OCI-LY7 (cell line): ENCODE results near the gene EXD2. TPM values are rescaled to one million over a fixed set of nuclear protein-coding genes. Genes with fewer than 3 reads are reported as not detected.

Source experiments
- BruUV-seq: library from RNA; stranded (reverse); fragments of 400-500 nt; replicated peaks from 2 replicates; lab custom pipeline; 2021; lab: Mats Ljungman, UMichigan
- CTCF ChIA-PET: fragments of 300-600 bp; sonication (Branson Sonifier 250); formaldehyde crosslinking; loops from one replicate; lab custom pipeline; 2022; ENCODE audit warnings: antibody characterized with exemption; ENCODE audit not compliant: unreplicated experiment; lab: Charles Lee
- POLR2A ChIA-PET: fragments of 300-600 bp; sonication (Branson Sonifier 250); formaldehyde crosslinking; loops from one replicate; lab custom pipeline; 2022; ENCODE audit warnings: antibody characterized with exemption; lab: Charles Lee
- DNase-seq: peaks from one replicate; pipeline ENCODE4 v3.0.0-alpha.2; 2015; ENCODE audit warnings: low spot score
- H2AFZ ChIP-seq: fragments of 200-600 bp; sonication (generic), shearing (Covaris generic); 2 replicates; pipeline ENCODE4 v1.6.1; 2014; ENCODE audit warnings: mild to moderate bottlenecking, antibody characterized with exemption, low read length, moderate library complexity
- H3K27ac ChIP-seq: fragments of 200-600 bp; sonication (generic); 2 replicates; pipeline ENCODE4 v1.5.1; 2014; ENCODE audit warnings: mixed run types, low read depth, mild to moderate bottlenecking, moderate library complexity, low read length, inconsistent platforms; ENCODE audit not compliant: poor library complexity, severe bottlenecking
- H3K36me3 ChIP-seq: fragments of 200-600 bp; sonication (generic); 2 replicates; pipeline ENCODE4 v1.6.1; 2014; ENCODE audit warnings: mild to moderate bottlenecking, antibody characterized with exemption, low read length, moderate library complexity, mixed read lengths; ENCODE audit not compliant: insufficient read depth
- H3K4me1 ChIP-seq: fragments of 200-600 bp; sonication (generic); 2 replicates; pipeline ENCODE4 v1.5.1; 2014; ENCODE audit warnings: mild to moderate bottlenecking, low read length; ENCODE audit not compliant: insufficient read depth, poor library complexity, severe bottlenecking
- H3K4me2 ChIP-seq: fragments of 200-600 bp; sonication (generic); 2 replicates; pipeline ENCODE4 v1.6.1; 2014; ENCODE audit warnings: mild to moderate bottlenecking, low read length
- H3K4me3 ChIP-seq: fragments of 200-600 bp; sonication (generic); 2 replicates; pipeline ENCODE4 v1.5.1; 2014; ENCODE audit warnings: mild to moderate bottlenecking, low read depth, low read length; ENCODE audit not compliant: poor library complexity, severe bottlenecking
- H3K79me2 ChIP-seq: fragments of 200-600 bp; sonication (generic); 2 replicates; pipeline ENCODE4 v1.6.1; 2016; ENCODE audit warnings: low read depth, mild to moderate bottlenecking, low read length, moderate library complexity, mixed read lengths; ENCODE audit not compliant: insufficient read depth
- H3K9me2 ChIP-seq: fragments of 200-600 bp; sonication (generic); 2 replicates; pipeline ENCODE4 v1.6.1; 2016; ENCODE audit warnings: mild to moderate bottlenecking, low read length, mixed read lengths; ENCODE audit not compliant: insufficient read depth
- H3K9me3 ChIP-seq: fragments of 200-600 bp; sonication (generic); 2 replicates; pipeline ENCODE4 v1.6.1; 2014; ENCODE audit warnings: mild to moderate bottlenecking, mixed run types, low read length, mixed read lengths
- H4K20me1 ChIP-seq: fragments of 200-600 bp; sonication (generic); 2 replicates; pipeline ENCODE4 v1.6.1; 2014; ENCODE audit warnings: mild to moderate bottlenecking, antibody characterized with exemption, low read length, moderate library complexity, mixed read lengths; ENCODE audit not compliant: insufficient read depth
- CTCF ChIP-seq: fragments of 200-600 bp; sonication (generic); conservative IDR thresholded peaks from 2 replicates; pipeline ENCODE4 v1.5.1; 2014; ENCODE audit warnings: mild to moderate bottlenecking, antibody characterized with exemption, low read length, moderate library complexity, mixed read lengths
- EZH2phosphoT487 ChIP-seq: fragments of 200-600 bp; sonication (generic); IDR thresholded peaks from 2 replicates; pipeline ENCODE4 v1.6.1; 2018; ENCODE audit warnings: low read depth, borderline replicate concordance, mild to moderate bottlenecking, mixed run types, antibody characterized with exemption, low read length, moderate library complexity, mixed read lengths
- intact Hi-C: fragments of 100-400 bp; cut with micrococcal nuclease; formaldehyde crosslinking; loops from one replicate; pipeline ENCODE4 v1.10.0; 2022; ENCODE audit not compliant: unreplicated experiment
- total RNA-seq, 2 experiments: library from RNA; depleted of rRNA in 1 of 2; stranded (reverse); fragments of >200 nt in 1 of 2; shearing (Covaris generic) in 1 of 2; gene quantifications; 2 replicates each; pipeline ENCODE4 v1.2.3, GENCODE V29; 2014 to 2022

Gene EXD2
- total RNA-seq, 2 experiments from 2014 or later, result 2.7 to 8.4 TPM

- Histone ChIP-seq H2AFZ (no peak overlapping the region), H3K9me3 (no peaks in the 10 kb centered on the region), H3K79me2 (no peaks in the 10 kb centered on the region), H3K4me1 (no peaks in the 10 kb centered on the region), H4K20me1 (no peaks in the 10 kb centered on the region), H3K4me2 (no peak overlapping the region), H3K4me3 (no peak overlapping the region), H3K36me3 (no peaks in the 10 kb centered on the region), H3K9me2 (no peaks in the 10 kb centered on the region), H3K27ac (no peak overlapping the region)
- ChIA-PET POLR2A (no interaction called here), CTCF (no interaction called here)
- intact Hi-C loops, result no loop called here
- BruUV-seq, result no TSS peak
- TF ChIP-seq EZH2phosphoT487 (no peak), CTCF (no peak)
- DNase-seq, result no peak
Measured at GRCh38 chr14:69199786-69200185, 8.5 kb downstream of the EXD2 start.

GRCh38 chr14:69204753-69205152 lies 13.5 kb downstream of the EXD2 start:
- no peak overlapping the region for H3K4me2 ChIP-seq
- ChIA-PET POLR2A (no interaction called here), CTCF (no interaction called here)
- no peak for DNase-seq
- H3K9me3 ChIP-seq, result no peaks in the 10 kb centered on the region
- no peak overlapping the region for H3K27ac ChIP-seq
- H3K36me3 ChIP-seq, result no peaks in the 10 kb centered on the region
- TF ChIP-seq EZH2phosphoT487, result no peak
- no peak for TF ChIP-seq CTCF
- no peak overlapping the region for H2AFZ ChIP-seq
- no peaks in the 10 kb centered on the region for H3K9me2 ChIP-seq
- H4K20me1 ChIP-seq, result no peaks in the 10 kb centered on the region
- intact Hi-C loops, result no loop called here
- no TSS peak for BruUV-seq
- H3K4me1 ChIP-seq, result no peaks in the 10 kb centered on the region
- H3K4me3 ChIP-seq, result no peak overlapping the region
- H3K79me2 ChIP-seq, result no peaks in the 10 kb centered on the region

- no peaks in the 10 kb centered on the region for H3K4me1 ChIP-seq
- H3K4me3 ChIP-seq, result no peak overlapping the region
- no peaks in the 10 kb centered on the region for H3K9me2 ChIP-seq
- no peaks in the 10 kb centered on the region for H3K36me3 ChIP-seq
- no peaks in the 10 kb centered on the region for H3K79me2 ChIP-seq
- no TSS peak for BruUV-seq
- H3K27ac ChIP-seq, result no peak overlapping the region
- H3K4me2 ChIP-seq, result no peak overlapping the region
- no peaks in the 10 kb centered on the region for H4K20me1 ChIP-seq
- no peak for TF ChIP-seq CTCF
- TF ChIP-seq EZH2phosphoT487, result no peak
- POLR2A ChIA-PET, result interaction anchor here (0.7 kb wide), 1 partner anchor 388 kb away, joined by 4 read pairs; no protein-coding TSS in a partner anchor
- no peaks in the 10 kb centered on the region for H3K9me3 ChIP-seq
- DNase-seq, result no peak
- intact Hi-C loops, result no loop called here
- CTCF ChIA-PET, result no interaction called here
- no peak overlapping the region for H2AFZ ChIP-seq
Measured at GRCh38 chr14:69207435-69208041, 16.2 kb downstream of the EXD2 start.
